GM19193 (cell line): ENCODE results near the gene IWS1.

Source experiments
- POLR2A ChIP-seq: IDR thresholded peaks from 4 replicates; pipeline ENCODE4 v1.6.1; 2011; ENCODE audit not compliant: insufficient read depth, insufficient read length; ENCODE audit errors: extremely low read depth

Gene IWS1

DNA sequence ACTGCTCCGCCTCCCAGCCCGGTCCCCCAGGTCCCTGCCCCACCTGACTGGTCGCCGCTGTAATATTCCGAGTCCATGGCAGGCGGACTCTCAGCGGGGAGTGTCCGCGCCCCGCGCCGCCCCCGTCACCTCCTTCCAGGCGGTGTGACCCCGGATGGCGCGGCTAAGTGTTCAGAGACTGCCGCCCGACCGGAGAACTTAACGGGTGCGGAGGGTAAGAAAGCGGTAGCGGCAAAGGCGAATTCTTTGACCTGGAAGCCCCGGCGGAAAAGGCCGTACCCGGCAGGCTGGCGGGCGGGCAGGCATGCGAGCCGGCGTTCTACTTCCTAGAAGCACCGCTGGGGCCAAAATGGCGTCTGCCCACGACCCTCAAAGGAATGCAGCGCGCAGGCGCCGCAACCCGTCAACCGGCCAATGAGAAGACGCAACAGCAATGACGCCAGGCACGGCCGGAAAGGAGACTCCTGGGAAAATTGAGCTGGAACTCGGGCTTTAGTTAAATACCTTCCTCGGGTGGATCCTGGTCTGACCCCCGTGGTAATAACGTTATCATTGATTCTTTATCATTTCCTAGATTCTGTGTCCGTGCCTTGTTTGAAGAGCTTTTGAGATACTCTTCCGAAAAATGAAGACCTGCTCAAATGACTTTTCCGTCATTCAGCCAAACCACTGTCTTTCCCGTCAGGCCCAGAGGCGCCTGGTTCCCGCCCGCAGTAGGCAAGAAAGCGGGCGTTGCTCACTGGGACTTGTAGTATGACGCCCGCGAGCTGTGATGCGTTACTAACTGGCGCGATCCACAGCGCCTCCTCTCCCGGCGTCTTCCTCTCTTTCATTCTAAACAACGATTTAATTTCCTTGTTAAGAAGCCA lies at the start of gene IWS1:
IWS1 (minus strand) TSS at position 358 of the 869 bp plus-strand sequence; CDS start at position 77, 281 bp downstream.
- peak; percentile 84 for TF ChIP-seq POLR2A

DNA sequence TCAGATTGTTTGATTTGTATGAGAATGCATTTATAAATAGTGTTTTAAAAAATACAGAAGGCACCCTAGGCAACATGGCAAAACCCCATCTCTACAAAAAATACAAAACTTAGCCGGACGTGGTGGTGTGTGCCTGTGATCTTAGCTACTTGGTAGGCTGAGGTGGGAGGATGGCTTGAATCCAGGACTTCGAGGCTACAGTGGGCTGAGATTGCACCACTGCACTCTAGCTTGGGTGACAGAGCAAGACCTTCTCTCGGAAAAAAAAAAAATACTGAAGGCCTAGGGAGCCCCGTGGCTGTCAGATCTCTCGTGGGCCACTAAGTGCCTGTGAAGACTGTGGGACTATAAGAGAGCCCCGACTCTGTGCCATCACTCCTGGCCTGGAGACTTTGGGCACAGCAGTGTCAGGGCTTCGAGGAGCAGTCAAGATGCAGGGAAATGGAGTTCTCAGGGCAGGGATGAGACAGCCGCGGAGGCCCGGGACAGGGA lies 49.7 kb upstream of the IWS1 start:
- TF ChIP-seq POLR2A = no peak

DNA sequence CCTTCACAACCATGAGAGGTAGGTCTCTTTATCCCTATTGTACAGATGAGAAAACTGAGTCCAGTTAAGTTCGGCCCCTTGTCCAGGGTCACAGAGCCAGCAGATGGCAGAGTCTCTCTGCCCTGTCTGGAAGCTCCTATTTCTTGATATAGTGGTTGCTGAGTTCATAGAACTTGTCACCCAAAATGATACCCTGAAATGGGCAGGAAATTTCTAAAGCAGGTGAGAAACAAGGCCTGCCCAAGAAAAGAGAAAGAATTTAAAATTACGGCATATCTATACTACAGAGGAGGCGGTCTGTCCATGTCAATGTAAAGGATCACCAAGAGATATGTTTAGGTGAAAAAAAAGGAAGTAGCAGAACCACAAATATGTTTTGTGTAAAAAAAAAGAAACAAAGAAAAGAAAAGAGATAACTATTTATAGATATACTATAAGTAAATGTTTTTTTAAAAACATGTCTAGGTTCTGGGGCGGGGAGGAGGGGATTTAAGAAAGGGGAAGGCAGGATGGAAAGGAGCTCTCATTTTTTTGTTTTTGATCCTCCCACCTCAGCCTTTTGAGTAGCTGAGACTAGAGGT lies 49.0 kb upstream of the IWS1 start:
- no peak for TF ChIP-seq POLR2A

DNA sequence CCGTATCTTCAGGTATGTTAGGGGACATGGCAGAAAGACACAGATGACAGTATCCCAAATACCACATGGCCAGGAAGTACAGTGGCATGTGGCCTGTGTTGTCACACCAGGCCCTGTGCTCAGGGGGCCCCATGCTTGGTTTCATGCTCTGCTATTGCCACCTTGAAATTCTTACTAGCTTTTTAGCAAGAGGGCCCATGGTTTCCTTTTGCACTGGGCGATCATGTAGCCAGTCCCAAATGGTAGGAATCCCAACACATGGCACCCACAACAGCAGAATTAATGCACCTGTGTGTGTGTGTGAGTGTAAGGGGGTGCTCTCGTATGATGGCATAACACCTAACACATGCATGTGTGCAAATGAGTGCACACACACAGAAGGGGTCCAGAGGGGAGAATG lies 48.4 kb upstream of the IWS1 start:
- TF ChIP-seq POLR2A = no peak

DNA sequence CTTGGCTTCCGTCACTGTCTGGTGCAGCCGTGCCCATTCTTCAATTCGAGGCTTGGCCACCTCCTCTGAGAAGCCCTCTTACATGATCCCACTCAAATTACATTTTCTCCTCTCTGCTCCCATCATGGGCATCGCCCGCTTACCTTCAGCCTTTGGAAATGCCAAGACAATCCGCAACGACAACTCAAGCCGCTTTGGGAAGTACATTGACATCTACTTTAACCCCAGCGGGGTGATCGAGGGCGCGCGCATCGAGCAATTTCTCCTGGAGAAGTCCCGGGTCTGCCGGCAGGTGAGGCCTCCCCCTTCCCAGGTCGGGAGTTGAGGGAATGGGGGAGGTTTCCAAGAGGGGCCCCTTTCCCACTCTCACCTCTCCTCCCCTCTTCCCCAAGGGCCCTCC lies 47.5 kb upstream of the IWS1 start:
- TF ChIP-seq POLR2A = no peak

DNA sequence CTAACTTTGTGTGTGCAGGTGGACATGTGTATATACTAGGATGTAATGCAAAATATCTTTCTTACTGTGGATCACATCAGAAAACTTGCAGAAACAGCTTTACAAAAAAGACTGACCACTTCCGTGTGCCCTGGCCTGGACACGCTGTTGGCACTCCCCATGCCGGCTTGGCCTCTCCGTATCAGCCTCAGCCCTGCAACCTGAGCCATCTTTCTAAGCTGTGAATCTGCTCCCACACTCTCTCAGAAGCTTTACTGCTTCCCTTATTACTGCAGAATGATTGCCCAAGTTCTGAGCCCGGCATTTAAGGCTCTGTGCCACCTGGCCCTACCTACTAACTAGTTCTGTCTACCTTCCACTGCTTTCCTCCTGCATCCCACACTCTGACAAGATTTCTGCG lies 47.0 kb upstream of the IWS1 start:
- TF ChIP-seq POLR2A = no peak

DNA sequence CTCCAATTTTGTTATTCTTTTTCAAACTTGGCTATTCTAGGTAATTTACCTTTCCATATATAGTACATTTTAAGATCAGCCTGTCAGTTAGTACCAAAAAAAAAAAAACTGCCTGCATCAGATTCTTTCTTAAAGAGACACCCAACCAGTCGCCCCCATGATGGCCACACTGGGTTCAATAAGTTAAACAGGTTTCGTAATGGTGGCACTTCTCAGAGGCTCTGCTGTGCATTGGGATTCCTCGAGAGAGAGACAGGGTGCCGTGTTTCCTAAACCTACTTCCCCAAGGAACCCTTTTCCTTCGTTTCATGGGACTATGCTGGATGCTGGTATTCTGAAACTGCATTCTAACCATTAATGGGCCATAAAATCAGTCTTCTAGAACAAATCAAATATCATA lies 46.6 kb upstream of the IWS1 start:
- no peak for TF ChIP-seq POLR2A

DNA sequence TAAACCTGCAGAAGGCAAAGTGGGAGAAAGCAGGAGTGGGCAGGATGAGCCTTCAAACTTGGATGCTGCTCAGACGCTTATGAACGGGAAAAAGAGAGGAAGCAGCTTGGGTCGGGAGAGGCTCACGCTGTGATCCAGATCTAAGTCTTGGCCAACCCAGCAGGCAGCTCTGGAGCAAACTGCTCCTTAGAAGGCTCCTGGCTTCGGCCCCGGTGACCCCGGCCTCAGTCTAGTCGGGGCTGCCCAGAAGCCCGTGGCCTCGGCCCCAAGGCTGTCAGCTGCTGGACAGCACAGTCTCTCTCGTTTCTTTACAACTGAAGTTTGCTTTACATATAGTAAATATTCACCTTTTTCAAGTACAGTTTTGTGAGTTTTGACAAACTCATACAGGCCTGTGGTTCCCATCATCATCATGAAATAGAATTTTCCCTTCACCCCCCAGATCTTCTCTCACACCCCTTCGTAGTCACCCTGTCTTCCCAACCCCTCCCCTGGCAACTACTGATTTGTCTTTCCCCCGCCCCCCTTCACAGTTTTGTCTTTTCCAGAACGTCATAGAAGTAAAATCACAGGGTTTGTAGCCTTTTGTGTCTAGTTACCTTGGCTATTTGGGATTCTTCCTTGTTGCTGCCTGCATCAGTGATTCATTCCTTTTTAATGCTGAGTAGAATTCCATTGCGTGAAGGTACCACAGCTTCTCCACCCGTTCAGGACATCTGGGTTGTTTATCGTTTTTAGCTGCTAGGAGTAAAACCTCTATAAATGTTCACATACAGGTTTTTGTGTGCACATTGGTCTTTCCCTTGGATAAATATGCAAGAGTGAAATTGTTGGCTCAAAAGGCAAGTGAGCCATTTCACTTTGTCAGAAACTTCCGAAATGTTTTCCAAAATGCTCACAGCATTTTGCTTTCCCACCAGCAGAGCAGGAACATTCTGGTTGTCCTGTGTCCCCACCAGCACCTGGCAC lies 44.3 kb upstream of the IWS1 start:
- TF ChIP-seq POLR2A = no peak

DNA sequence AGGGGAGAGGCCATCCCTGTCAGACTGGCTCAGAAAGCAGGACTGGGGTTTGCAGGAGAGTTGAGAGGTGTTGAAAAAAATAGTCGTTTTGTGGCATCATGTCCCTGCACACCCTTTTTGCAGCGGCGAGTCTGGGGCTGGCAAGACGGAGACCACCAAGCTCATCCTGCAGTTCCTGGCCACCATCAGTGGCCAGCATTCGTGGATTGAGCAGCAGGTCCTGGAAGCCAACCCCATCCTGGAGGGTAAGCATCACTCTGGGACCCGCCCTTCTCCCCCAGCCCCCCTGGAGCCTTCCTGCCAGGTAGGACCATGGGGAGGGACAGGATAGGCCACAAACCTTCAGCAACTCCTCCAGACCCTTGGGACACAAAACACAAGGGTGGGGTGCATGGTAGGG lies 43.4 kb upstream of the IWS1 start:
- TF ChIP-seq POLR2A = no peak

- TF ChIP-seq POLR2A = no peak
Measured at GRCh38 chr2:127568128-127568527, 41.8 kb upstream of the IWS1 start.

DNA sequence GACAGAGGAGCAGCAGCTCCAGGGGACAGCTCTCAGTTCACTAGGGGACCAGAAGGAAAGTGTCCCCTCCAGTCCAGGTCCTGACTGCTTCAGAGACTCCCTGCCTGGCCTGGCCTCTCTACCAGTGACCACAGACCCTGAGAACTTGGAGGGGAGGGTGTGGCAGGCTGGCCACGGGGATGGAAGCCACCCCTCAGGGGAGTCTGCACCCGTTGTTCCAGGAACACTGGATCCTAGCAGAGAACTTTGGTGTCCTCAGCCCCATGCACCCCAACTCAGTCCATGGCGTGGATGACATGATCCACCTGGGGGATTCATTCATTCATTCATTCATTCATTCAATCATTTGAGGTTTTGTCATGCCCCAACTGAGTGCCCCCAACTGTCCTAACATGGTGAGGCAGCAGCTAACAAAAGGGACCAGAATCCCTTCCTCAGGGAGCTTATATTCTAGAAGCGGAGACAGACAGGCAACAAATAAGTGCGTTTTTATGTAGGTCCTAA lies 41.1 kb upstream of the IWS1 start:
- TF ChIP-seq POLR2A = no peak

DNA sequence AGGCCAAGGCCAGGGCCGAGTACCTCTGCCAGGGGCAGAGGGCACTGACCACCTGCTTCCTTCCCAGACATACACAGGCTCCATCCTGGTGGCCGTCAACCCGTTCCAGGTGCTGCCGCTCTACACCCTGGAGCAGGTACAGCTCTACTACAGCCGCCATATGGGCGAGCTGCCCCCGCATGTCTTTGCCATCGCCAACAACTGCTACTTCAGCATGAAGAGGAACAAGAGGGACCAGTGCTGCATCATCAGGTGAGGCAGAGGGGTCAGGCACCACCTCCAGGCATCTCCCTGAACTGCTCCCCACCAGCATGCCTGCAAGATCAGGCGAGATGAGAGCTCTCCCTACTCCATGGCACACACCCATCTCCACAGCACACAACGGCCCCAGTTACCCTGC lies 40.3 kb upstream of the IWS1 start:
- no peak for TF ChIP-seq POLR2A

- TF ChIP-seq POLR2A = no peak
Measured at GRCh38 chr2:127566139-127566417, 39.8 kb upstream of the IWS1 start.

DNA sequence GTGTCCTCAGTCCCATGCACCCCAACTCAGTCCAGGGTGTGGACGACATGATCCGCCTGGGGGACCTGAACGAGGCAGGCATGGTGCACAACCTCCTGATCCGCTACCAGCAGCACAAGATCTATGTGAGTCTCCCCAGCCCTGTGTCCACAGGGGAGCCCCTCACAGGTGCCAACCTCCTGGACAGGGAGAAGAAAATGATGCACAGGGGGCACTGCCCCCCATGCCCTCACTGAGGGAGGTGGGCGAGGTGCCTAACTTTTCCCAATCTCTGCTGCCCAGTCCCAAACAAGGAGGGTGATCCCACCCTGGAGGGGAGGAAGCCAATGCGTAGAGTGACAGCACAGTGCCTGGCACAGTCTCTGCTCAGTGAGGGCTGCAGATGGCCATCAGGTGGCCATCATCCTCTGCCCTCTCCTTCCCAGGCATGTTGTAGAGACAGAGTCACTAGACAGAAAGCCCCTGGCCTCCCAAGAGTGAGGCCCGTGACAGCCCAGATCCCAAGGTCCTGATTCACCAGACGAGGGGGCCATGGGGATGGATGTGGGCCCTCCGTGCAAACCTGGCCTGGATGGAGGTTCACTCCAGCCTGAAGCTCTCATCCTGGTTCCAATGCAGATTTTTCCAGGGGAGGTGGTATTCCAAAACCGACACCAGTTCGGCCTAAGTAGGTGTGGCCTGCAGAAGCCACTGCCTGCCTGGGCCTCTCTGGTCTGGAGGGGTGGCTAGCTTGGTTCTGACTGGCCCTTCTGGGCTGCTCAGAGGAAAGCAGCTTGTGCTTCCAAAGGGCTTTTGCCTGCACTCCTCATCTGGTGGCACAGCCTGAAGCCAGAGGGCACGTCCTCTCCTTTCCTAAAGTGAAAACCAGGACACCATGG lies 39.2 kb upstream of the IWS1 start:
- TF ChIP-seq POLR2A = no peak
